ENCODE data around the gene ARID3A. TPM values are rescaled to one million over a fixed set of nuclear protein-coding genes. Genes with fewer than 3 reads are reported as not detected.
A peak's percentile ranks its signal among the peaks of the same experiment; 100 is the strongest.
"Not testable (repeated sequence)": the region's sequence is repeated elsewhere in the genome, so short reads cannot be mapped to it uniquely, and the experiment has no call there.

Gene ARID3A
- polyA plus RNA-seq, 1 donor from 2014 or later: 4.2 TPM

GRCh38 chr19:950352-951066, 24.7 kb downstream of the ARID3A start:
- peaks cover 2% of the 10 kb centered on the region for H3K36me3 Mint-ChIP-seq
- peak overlapping the region; percentile 62 to 92 (median 74) for H3K4me3 Mint-ChIP-seq
- H3K27me3 Mint-ChIP-seq: no peaks in the 10 kb centered on the region
- no peaks in the 10 kb centered on the region for H3K9me3 Mint-ChIP-seq
- peaks cover 26 to 43% (median 33%) of the 10 kb centered on the region in 3 donors for H3K4me1 Mint-ChIP-seq
- H3K27ac Mint-ChIP-seq: peak overlapping the region in 2 of 3 donors; percentile 85 to 96

- peak overlapping the region; percentile 73 to 92 (median 84) for H3K4me3 Mint-ChIP-seq
- no peaks in the 10 kb centered on the region for H3K27me3 Mint-ChIP-seq
- peaks cover 2% of the 10 kb centered on the region for H3K36me3 Mint-ChIP-seq
- H3K27ac Mint-ChIP-seq: peak overlapping the region; percentile 92 to 97 (median 96)
- peaks cover 20 to 39% (median 30%) of the 10 kb centered on the region in 3 donors for H3K4me1 Mint-ChIP-seq
- no peaks in the 10 kb centered on the region for H3K9me3 Mint-ChIP-seq
Measured at GRCh38 chr19:952049-952679, 26.3 kb downstream of the ARID3A start.

GRCh38 chr19:952680-953444, 27.0 kb downstream of the ARID3A start:
- peaks cover 13 to 34% (median 24%) of the 10 kb centered on the region in 3 donors for H3K4me1 Mint-ChIP-seq
- peak overlapping the region; percentile 92 to 96 (median 96) for H3K27ac Mint-ChIP-seq
- no peaks in the 10 kb centered on the region for H3K9me3 Mint-ChIP-seq
- no peaks in the 10 kb centered on the region for H3K27me3 Mint-ChIP-seq
- H3K4me3 Mint-ChIP-seq: peak overlapping the region; percentile 77 to 93 (median 86)
- H3K36me3 Mint-ChIP-seq: peaks cover 2% of the 10 kb centered on the region

- H3K27me3 Mint-ChIP-seq: no peaks in the 10 kb centered on the region
- H3K4me3 Mint-ChIP-seq: peak overlapping the region; percentile 67 to 93 (median 84)
- H3K27ac Mint-ChIP-seq: peak overlapping the region; percentile 86 to 96 (median 92)
- H3K4me1 Mint-ChIP-seq: peaks cover 10 to 30% (median 20%) of the 10 kb centered on the region in 3 donors
- no peaks in the 10 kb centered on the region for H3K9me3 Mint-ChIP-seq
- peaks cover 2% of the 10 kb centered on the region for H3K36me3 Mint-ChIP-seq
Measured at GRCh38 chr19:953445-954271, 27.8 kb downstream of the ARID3A start.

GRCh38 chr19:954272-954671, 28.4 kb downstream of the ARID3A start:
- H3K27ac Mint-ChIP-seq: peak overlapping the region; percentile 46 to 96 (median 92)
- H3K4me3 Mint-ChIP-seq: peak overlapping the region; percentile 38 to 89 (median 53)
- no peaks in the 10 kb centered on the region for H3K9me3 Mint-ChIP-seq
- no peaks in the 10 kb centered on the region for H3K27me3 Mint-ChIP-seq
- H3K36me3 Mint-ChIP-seq: peaks cover 2% of the 10 kb centered on the region
- H3K4me1 Mint-ChIP-seq: peaks cover 10 to 33% (median 20%) of the 10 kb centered on the region in 3 donors

- H3K27ac Mint-ChIP-seq: peak overlapping the region; percentile 46 to 96 (median 92)
- no peaks in the 10 kb centered on the region for H3K9me3 Mint-ChIP-seq
- H3K4me1 Mint-ChIP-seq: peaks cover 10 to 33% (median 18%) of the 10 kb centered on the region in 3 donors
- H3K27me3 Mint-ChIP-seq: no peaks in the 10 kb centered on the region
- peaks cover 2% of the 10 kb centered on the region for H3K36me3 Mint-ChIP-seq
- H3K4me3 Mint-ChIP-seq: peak overlapping the region; percentile 57 to 89 (median 65)
Measured at GRCh38 chr19:954672-955494, 29.0 kb downstream of the ARID3A start.

GRCh38 chr19:955803-956765, 30.2 kb downstream of the ARID3A start:
- H3K4me3 Mint-ChIP-seq: peak overlapping the region in 1 of 4 donors; percentile 43
- peaks cover 6 to 26% (median 13%) of the 10 kb centered on the region in 3 donors for H3K4me1 Mint-ChIP-seq

GRCh38 chr19:956766-957440, 31.1 kb downstream of the ARID3A start:
- Mint-ChIP-seq H3K36me3 (no peaks in the 10 kb centered on the region), H3K4me3 (no peak overlapping the region), H3K4me1 (peaks cover under 1 to 18% (median 8%) of the 10 kb centered on the region in 3 donors), H3K27ac (peak overlapping the region in 1 of 3 donors; percentile 48), H3K27me3 (no peaks in the 10 kb centered on the region), H3K9me3 (no peaks in the 10 kb centered on the region)

More at GRCh38 chr19:955803-956765, 30.2 kb downstream of the ARID3A start:
- H3K36me3 Mint-ChIP-seq: peaks cover 2% of the 10 kb centered on the region
- H3K9me3 Mint-ChIP-seq: no peaks in the 10 kb centered on the region
- peak overlapping the region in 1 of 3 donors; percentile 92 for H3K27ac Mint-ChIP-seq
- H3K27me3 Mint-ChIP-seq: no peaks in the 10 kb centered on the region

GRCh38 chr19:957578-957977, 31.7 kb downstream of the ARID3A start:
- Mint-ChIP-seq H3K4me1 (peaks cover 0 to 14% (median 7%) of the 10 kb centered on the region in 3 donors), H3K27ac (peak overlapping the region in 1 of 3 donors; percentile 48)
- not testable (repeated sequence) for H3K9me3 Mint-ChIP-seq, H3K27me3 Mint-ChIP-seq, H3K4me3 Mint-ChIP-seq, H3K36me3 Mint-ChIP-seq

- Mint-ChIP-seq H3K27ac (peak overlapping the region in 1 of 3 donors; percentile 51), H3K36me3 (no peaks in the 10 kb centered on the region), H3K4me1 (peaks cover 0 to 11% (median 7%) of the 10 kb centered on the region in 3 donors), H3K9me3 (no peaks in the 10 kb centered on the region), H3K27me3 (no peaks in the 10 kb centered on the region), H3K4me3 (peak overlapping the region in 1 of 4 donors; percentile 8)
Measured at GRCh38 chr19:958967-959855, 33.4 kb downstream of the ARID3A start.

- H3K27ac Mint-ChIP-seq: peak overlapping the region in 1 of 3 donors; percentile 57
- no peak overlapping the region for H3K4me3 Mint-ChIP-seq
- H3K9me3 Mint-ChIP-seq: no peaks in the 10 kb centered on the region
- H3K27me3 Mint-ChIP-seq: no peaks in the 10 kb centered on the region
- H3K4me1 Mint-ChIP-seq: peaks cover 0 to 6% (median 2%) of the 10 kb centered on the region in 3 donors
- peaks cover 3% of the 10 kb centered on the region for H3K36me3 Mint-ChIP-seq
Measured at GRCh38 chr19:960020-960419, 34.2 kb downstream of the ARID3A start.
